Lung (tissue), 5 donors: Measurements from ENCODE around the gene SLC9A5. TPM values are rescaled to one million over a fixed set of nuclear protein-coding genes. Genes with fewer than 3 reads are reported as not detected.

Experiments used
- polyA plus RNA-seq, 2 donors: library from polyadenylated mRNA; stranded (reverse); fragments of 200-250 nt; gene quantifications; one replicate each; pipeline ENCODE4 v1.2.1, GENCODE V29; 2013
- small RNA-seq: library from RNA; depleted of rRNA; stranded (forward); fragments of <200 nt; gene quantifications from one replicate; pipeline ENCODE3, GENCODE V24; 2014; ENCODE audit warnings: low replicate concordance
- total RNA-seq, 2 donors: library from RNA; depleted of rRNA in 1 of 2; stranded (reverse); fragments of >200 nt in 1 of 2; gene quantifications; one replicate each; pipeline ENCODE4 v1.2.1, GENCODE V29; 2014 to 2021
- donor health status: Bipolar disorder and iron deficiency.
- donor health status: healthy.
- donor health status: DM: yes; HTN: yes; CAD: no.

SLC9A5 gene
- total and polyA plus RNA-seq, 4 donors = 1.2 to 5.9 (median 3.3) TPM

Small RNA genes lying within 50 kb of the gene (small RNA-seq; reads per million reads assigned to genes)
- 10.2 reads per million, percentile 96 among the genes with 10 or more reads in this experiment for gene MIR328

Other genes starting within 250 kb of the SLC9A5 start
- 10 to 100 TPM; 47.6 to 59.4 TPM for gene CBFB, start 219.8 kb upstream of the SLC9A5 start, total RNA-seq
- 10 to 100 TPM; 23.3 to 29.6 TPM for gene CBFB, start 219.8 kb upstream of the SLC9A5 start, polyA plus RNA-seq
- gene PHAF1, start 139.0 kb upstream of the SLC9A5 start, total RNA-seq = 10 to 100 TPM; 14.6 to 36.1 TPM
- gene PHAF1, start 139.0 kb upstream of the SLC9A5 start, polyA plus RNA-seq = 10 to 100 TPM in 1 of 2 donors, 1 to 10 TPM in 1; 9.1 to 12.0 TPM
- 10 to 100 TPM; 17.1 to 22.9 TPM for gene B3GNT9, start 98.0 kb upstream of the SLC9A5 start, total RNA-seq
- 10 to 100 TPM in 1 of 2 donors, 1 to 10 TPM in 1; 8.4 to 12.0 TPM for gene B3GNT9, start 98.0 kb upstream of the SLC9A5 start, polyA plus RNA-seq
- gene TRADD, start 89.1 kb upstream of the SLC9A5 start, total RNA-seq = 10 to 100 TPM; 12.4 to 36.1 TPM
- 10 to 100 TPM; 17.5 to 37.2 TPM for gene TRADD, start 89.1 kb upstream of the SLC9A5 start, polyA plus RNA-seq
- 10 to 100 TPM in 1 of 2 donors, 1 to 10 TPM in 1; 3.6 to 30.9 TPM for gene FBXL8, start 89.0 kb upstream of the SLC9A5 start, total RNA-seq
- gene FBXL8, start 89.0 kb upstream of the SLC9A5 start, polyA plus RNA-seq = 10 to 100 TPM; 18.9 to 30.3 TPM
- gene HSF4, start 84.2 kb upstream of the SLC9A5 start, total RNA-seq = 10 to 100 TPM in 1 of 2 donors, 1 to 10 TPM in 1; 5.1 to 28.9 TPM
- 10 to 100 TPM; 13.1 to 62.5 TPM for gene HSF4, start 84.2 kb upstream of the SLC9A5 start, polyA plus RNA-seq
- 10 to 100 TPM; 25.3 to 51.9 TPM for gene NOL3, start 78.4 kb upstream of the SLC9A5 start, total RNA-seq
- 10 to 100 TPM; 35.5 to 46.8 TPM for gene NOL3, start 78.4 kb upstream of the SLC9A5 start, polyA plus RNA-seq
- gene MATCAP1, start 65.0 kb upstream of the SLC9A5 start, total RNA-seq = 10 to 100 TPM; 33.1 to 41.8 TPM
- 10 to 100 TPM; 18.5 to 18.8 TPM for gene MATCAP1, start 65.0 kb upstream of the SLC9A5 start, polyA plus RNA-seq
- 10 to 100 TPM; 11.4 to 16.5 TPM for gene EXOC3L1, start 58.8 kb upstream of the SLC9A5 start, total RNA-seq
- gene EXOC3L1, start 58.8 kb upstream of the SLC9A5 start, polyA plus RNA-seq = 10 to 100 TPM in 1 of 2 donors, 1 to 10 TPM in 1; 9.7 to 12.6 TPM
- gene E2F4, start 56.8 kb upstream of the SLC9A5 start, total RNA-seq = 10 to 100 TPM; 27.8 to 68.2 TPM
- 10 to 100 TPM; 44.5 to 86.1 TPM for gene E2F4, start 56.8 kb upstream of the SLC9A5 start, polyA plus RNA-seq
- gene ELMO3, start 49.8 kb upstream of the SLC9A5 start, total RNA-seq = 10 to 100 TPM in 1 of 2 donors, 1 to 10 TPM in 1; 6.5 to 22.5 TPM
- 10 to 100 TPM; 13.3 to 17.7 TPM for gene ELMO3, start 49.8 kb upstream of the SLC9A5 start, polyA plus RNA-seq
- gene TMEM208, start 21.8 kb upstream of the SLC9A5 start, total RNA-seq = 10 to 100 TPM; 22.1 to 59.0 TPM
- gene TMEM208, start 21.8 kb upstream of the SLC9A5 start, polyA plus RNA-seq = 100 to 1,000 TPM; 128 to 196 TPM
- 100 to 1,000 TPM in 1 of 2 donors, 10 to 100 TPM in 1; 51.3 to 129 TPM for gene FHOD1, start 1.5 kb upstream of the SLC9A5 start, total RNA-seq
- gene FHOD1, start 1.5 kb upstream of the SLC9A5 start, polyA plus RNA-seq = 10 to 100 TPM; 64.1 to 67.0 TPM
- 10 to 100 TPM; 14.6 to 26.9 TPM for gene PLEKHG4, start 30.6 kb downstream of the SLC9A5 start, total RNA-seq
- 10 to 100 TPM in 1 of 2 donors, 1 to 10 TPM in 1; 9.0 to 19.5 TPM for gene PLEKHG4, start 30.6 kb downstream of the SLC9A5 start, polyA plus RNA-seq
- gene KCTD19, start 77.8 kb downstream of the SLC9A5 start, total RNA-seq = 1 to 10 TPM in 1 of 2 donors, under 1 TPM in 1; 0.40 to 5.1 TPM
- under 1 TPM; 0.07 to 0.24 TPM for gene KCTD19, start 77.8 kb downstream of the SLC9A5 start, polyA plus RNA-seq
- 100 to 1,000 TPM in 1 of 2 donors, 10 to 100 TPM in 1; 14.4 to 103 TPM for gene LRRC36, start 77.8 kb downstream of the SLC9A5 start, total RNA-seq
- gene LRRC36, start 77.8 kb downstream of the SLC9A5 start, polyA plus RNA-seq = 10 to 100 TPM in 1 of 2 donors, 1 to 10 TPM in 1; 2.1 to 18.8 TPM
- gene TPPP3, start 144.5 kb downstream of the SLC9A5 start, total RNA-seq = 100 to 1,000 TPM; 183 to 371 TPM
- gene TPPP3, start 144.5 kb downstream of the SLC9A5 start, polyA plus RNA-seq = 100 to 1,000 TPM; 164 to 186 TPM
- 10 to 100 TPM; 14.9 to 31.8 TPM for gene ZDHHC1, start 167.5 kb downstream of the SLC9A5 start, total RNA-seq
- gene ZDHHC1, start 167.5 kb downstream of the SLC9A5 start, polyA plus RNA-seq = 10 to 100 TPM; 10.9 to 27.4 TPM
- 1 to 10 TPM; 6.5 to 6.8 TPM for gene HSD11B2, start 182.1 kb downstream of the SLC9A5 start, total RNA-seq
- gene HSD11B2, start 182.1 kb downstream of the SLC9A5 start, polyA plus RNA-seq = 10 to 100 TPM in 1 of 2 donors, 1 to 10 TPM in 1; 2.6 to 39.8 TPM
- gene ATP6V0D1, start 232.2 kb downstream of the SLC9A5 start, total RNA-seq = 100 to 1,000 TPM in 1 of 2 donors, 10 to 100 TPM in 1; 87.2 to 185 TPM
- 100 to 1,000 TPM in 1 of 2 donors, 10 to 100 TPM in 1; 39.6 to 249 TPM for gene ATP6V0D1, start 232.2 kb downstream of the SLC9A5 start, polyA plus RNA-seq
- 1 to 10 TPM in 1 of 2 donors, not detected in 1; 1.4 TPM for gene AGRP, start 234.6 kb downstream of the SLC9A5 start, total RNA-seq
- 1 to 10 TPM in 1 of 2 donors, under 1 TPM in 1; 0.97 to 8.3 TPM for gene AGRP, start 234.6 kb downstream of the SLC9A5 start, polyA plus RNA-seq